ENCODE data around the gene RASA3. TPM values are rescaled to one million over a fixed set of nuclear protein-coding genes. Genes with fewer than 3 reads are reported as not detected.

Gene RASA3
- total RNA-seq, 1 experiment from 2014 or later, result 10.0 TPM

DNA sequence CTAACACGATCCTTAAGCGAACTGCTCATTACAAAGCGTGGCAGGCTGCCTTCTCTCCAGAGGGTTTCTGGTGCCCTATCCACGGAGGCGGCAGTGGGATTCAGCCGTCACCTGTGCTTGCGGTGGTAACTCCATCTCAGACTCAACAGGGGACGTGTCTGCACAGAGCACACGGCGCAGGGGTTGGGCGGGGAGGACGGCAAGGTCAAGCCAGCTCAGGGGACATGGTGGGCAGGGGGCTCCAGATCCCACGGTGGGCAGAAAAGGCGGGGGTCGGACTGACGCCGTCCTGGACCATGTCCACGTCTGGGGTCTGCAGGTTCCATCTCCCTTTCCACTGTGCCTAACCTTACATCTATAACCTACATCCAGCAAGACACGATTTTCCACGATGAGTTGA is 70.7 kb downstream of the RASA3 start:
- Histone ChIP-seq H3K4me2 (no peak overlapping the region), H3K9me2 (ENCODE audit: insufficient read depth) (no peaks in the 10 kb centered on the region), H3K27ac (no peak overlapping the region), H4K20me1 (ENCODE audit: insufficient read depth) (no peaks in the 10 kb centered on the region), H2AFZ (no peak overlapping the region), H3F3A (ENCODE audit: insufficient read depth, low read depth) (peaks cover 21% of the 10 kb centered on the region), H3K9me3 (ENCODE audit: insufficient read depth, low read depth) (no peaks in the 10 kb centered on the region), H3K36me3 (ENCODE audit: low read depth) (no peaks in the 10 kb centered on the region), H3K4me1 (replicated peaks; ENCODE audit: insufficient read depth) (peaks cover 41% of the 10 kb centered on the region), H3K79me2 (ENCODE audit: low read depth) (peaks cover 18% of the 10 kb centered on the region), H3K27me3 (ENCODE audit: insufficient read depth, low read depth) (no peaks in the 10 kb centered on the region), H3K4me3 (no peak overlapping the region)
- ChIA-PET CTCF (no interaction called here), POLR2A (ENCODE audit: unreplicated experiment) (no interaction called here)
- no peak for DNase-seq
- BruUV-seq (replicated peaks), result no TSS peak
- TF ChIP-seq, protein P1, sequence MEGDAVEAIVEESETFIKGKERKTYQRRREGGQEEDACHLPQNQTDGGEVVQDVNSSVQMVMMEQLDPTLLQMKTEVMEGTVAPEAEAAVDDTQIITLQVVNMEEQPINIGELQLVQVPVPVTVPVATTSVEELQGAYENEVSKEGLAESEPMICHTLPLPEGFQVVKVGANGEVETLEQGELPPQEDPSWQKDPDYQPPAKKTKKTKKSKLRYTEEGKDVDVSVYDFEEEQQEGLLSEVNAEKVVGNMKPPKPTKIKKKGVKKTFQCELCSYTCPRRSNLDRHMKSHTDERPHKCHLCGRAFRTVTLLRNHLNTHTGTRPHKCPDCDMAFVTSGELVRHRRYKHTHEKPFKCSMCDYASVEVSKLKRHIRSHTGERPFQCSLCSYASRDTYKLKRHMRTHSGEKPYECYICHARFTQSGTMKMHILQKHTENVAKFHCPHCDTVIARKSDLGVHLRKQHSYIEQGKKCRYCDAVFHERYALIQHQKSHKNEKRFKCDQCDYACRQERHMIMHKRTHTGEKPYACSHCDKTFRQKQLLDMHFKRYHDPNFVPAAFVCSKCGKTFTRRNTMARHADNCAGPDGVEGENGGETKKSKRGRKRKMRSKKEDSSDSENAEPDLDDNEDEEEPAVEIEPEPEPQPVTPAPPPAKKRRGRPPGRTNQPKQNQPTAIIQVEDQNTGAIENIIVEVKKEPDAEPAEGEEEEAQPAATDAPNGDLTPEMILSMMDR (conservative IDR thresholded peaks at IDR 0.05), result no peak
- TF ChIP-seq EZH2 (IDR thresholded peaks at IDR 0.05; ENCODE audit: low read depth), result no peak
- intact Hi-C loops (cut with micrococcal nuclease; ENCODE audit: unreplicated experiment), result loop anchor here (10.0 kb wide), 1 partner anchor 227 kb away; no protein-coding TSS in a partner anchor

DNA sequence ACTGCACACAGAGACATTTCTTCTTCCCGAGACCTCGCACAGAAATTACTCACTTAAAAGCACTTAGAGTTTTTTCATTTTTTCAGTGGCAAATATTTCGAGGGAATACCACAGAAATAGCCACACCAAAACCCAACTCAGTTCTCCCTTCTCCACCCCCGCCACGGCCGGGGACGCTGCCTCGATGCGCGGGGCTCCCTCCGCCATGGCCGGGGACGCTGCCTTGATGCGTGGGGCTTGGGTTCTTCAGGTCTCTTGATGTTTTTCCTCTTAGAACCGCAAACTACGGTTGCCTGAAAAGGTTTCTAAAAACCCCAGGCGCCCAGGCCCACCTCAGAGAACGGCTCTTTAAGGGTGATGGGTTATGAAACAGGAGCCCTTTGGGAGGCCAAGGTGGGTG is 71.4 kb downstream of the RASA3 start:
- no peak overlapping the region for H3K4me3 ChIP-seq
- H4K20me1 ChIP-seq (ENCODE audit: insufficient read depth), result no peaks in the 10 kb centered on the region
- no TSS peak for BruUV-seq (replicated peaks)
- no peak for DNase-seq
- H2AFZ ChIP-seq, result no peak overlapping the region
- POLR2A ChIA-PET (ENCODE audit: unreplicated experiment), result no interaction called here
- H3K79me2 ChIP-seq (ENCODE audit: low read depth), result peaks cover 18% of the 10 kb centered on the region
- H3K36me3 ChIP-seq (ENCODE audit: low read depth), result no peaks in the 10 kb centered on the region
- peaks cover 34% of the 10 kb centered on the region for H3K4me1 ChIP-seq (replicated peaks; ENCODE audit: insufficient read depth)
- TF ChIP-seq, protein P1 (conservative IDR thresholded peaks at IDR 0.05), result no peak
- no peak for TF ChIP-seq EZH2 (IDR thresholded peaks at IDR 0.05; ENCODE audit: low read depth)
- H3K9me2 ChIP-seq (ENCODE audit: insufficient read depth), result no peaks in the 10 kb centered on the region
- H3K27ac ChIP-seq, result no peak overlapping the region
- peaks cover 21% of the 10 kb centered on the region for H3F3A ChIP-seq (ENCODE audit: insufficient read depth, low read depth)
- no peaks in the 10 kb centered on the region for H3K27me3 ChIP-seq (ENCODE audit: insufficient read depth, low read depth)
- H3K9me3 ChIP-seq (ENCODE audit: insufficient read depth, low read depth), result no peaks in the 10 kb centered on the region
- H3K4me2 ChIP-seq, result no peak overlapping the region
- intact Hi-C loops (cut with micrococcal nuclease; ENCODE audit: unreplicated experiment), result loop anchor here (10.0 kb wide), 1 partner anchor 226 kb away; no protein-coding TSS in a partner anchor
- CTCF ChIA-PET, result no interaction called here

DNA sequence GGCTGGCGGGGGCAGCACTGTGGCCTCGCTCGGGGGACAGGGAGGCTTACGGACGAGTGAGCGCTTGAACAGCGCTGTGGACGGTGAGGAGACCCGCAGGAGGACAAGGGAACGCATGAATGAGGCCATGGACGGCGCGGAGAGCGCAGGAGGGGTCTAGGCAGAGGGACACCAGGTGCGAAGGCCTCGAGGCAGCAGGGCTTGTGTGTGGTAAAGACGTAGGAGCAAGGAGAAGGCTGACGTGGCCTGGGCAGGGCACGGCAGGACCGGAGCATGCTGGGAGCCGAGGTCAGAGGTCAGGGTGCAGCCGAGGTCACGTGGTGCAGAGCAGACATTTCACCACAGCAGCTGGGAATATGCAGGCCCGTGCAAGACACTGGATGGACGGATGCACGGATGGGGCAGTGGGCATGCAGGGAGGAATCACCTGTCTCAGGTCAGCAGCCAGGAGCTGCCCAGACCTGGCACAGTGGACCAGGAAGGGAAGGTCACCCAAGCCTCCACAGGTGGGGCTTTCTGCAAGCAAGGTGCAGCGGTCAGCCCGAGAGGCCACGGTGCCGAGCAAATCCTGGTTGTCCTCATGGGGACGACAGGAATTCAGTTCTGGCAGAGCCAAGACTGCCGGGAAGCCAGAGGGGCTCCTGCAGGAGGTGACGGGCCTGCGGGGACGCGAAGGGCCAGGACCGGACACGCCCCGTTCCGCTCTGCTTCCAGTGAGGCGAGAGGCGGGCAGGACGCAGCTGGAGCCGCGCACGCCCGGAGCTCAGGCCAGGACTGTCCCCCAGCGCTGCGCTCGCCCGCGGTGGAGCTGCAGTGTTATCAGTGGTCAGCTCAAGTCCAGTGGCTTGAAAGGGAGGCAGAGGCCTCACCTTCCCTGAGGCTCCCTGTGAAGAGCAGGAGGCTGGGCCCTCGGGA is 72.2 kb downstream of the RASA3 start:
- intact Hi-C loops (cut with micrococcal nuclease; ENCODE audit: unreplicated experiment), result loop anchor here (10.0 kb wide), 1 partner anchor 225 kb away; no protein-coding TSS in a partner anchor
- DNase-seq, result no peak
- Histone ChIP-seq H3K27me3 (ENCODE audit: insufficient read depth, low read depth) (no peaks in the 10 kb centered on the region), H4K20me1 (ENCODE audit: insufficient read depth) (no peaks in the 10 kb centered on the region; the same call in 1 of the 2 replicates), H3K79me2 (ENCODE audit: low read depth) (peaks cover 18% of the 10 kb centered on the region), H3K9me3 (ENCODE audit: insufficient read depth, low read depth) (no peaks in the 10 kb centered on the region), H3K4me3 (no peak overlapping the region), H3K27ac (no peak overlapping the region), H3K4me2 (no peak overlapping the region), H3K36me3 (ENCODE audit: low read depth) (no peaks in the 10 kb centered on the region), H3K4me1 (replicated peaks; ENCODE audit: insufficient read depth) (peaks cover 27% of the 10 kb centered on the region), H2AFZ (no peak overlapping the region), H3F3A (ENCODE audit: insufficient read depth, low read depth) (peaks cover 21% of the 10 kb centered on the region), H3K9me2 (ENCODE audit: insufficient read depth) (no peaks in the 10 kb centered on the region)
- no TSS peak for BruUV-seq (replicated peaks)
- TF ChIP-seq, protein P1 (conservative IDR thresholded peaks at IDR 0.05), result no peak
- TF ChIP-seq EZH2 (IDR thresholded peaks at IDR 0.05; ENCODE audit: low read depth), result no peak
- CTCF ChIA-PET, result no interaction called here
- POLR2A ChIA-PET (ENCODE audit: unreplicated experiment), result no interaction called here
